HFF-Myc (cell line): ENCODE measurements around the gene CCDC57.

ENCODE experiments used
- DNase-seq: peaks from one replicate; pipeline ENCODE4 v3.0.0-alpha.2; 2011; ENCODE audit warnings: low read depth; ENCODE audit errors: extremely low read depth
- H3K4me3 ChIP-seq: replicated peaks from 2 replicates; pipeline ENCODE4 v1.5.1; 2011; ENCODE audit warnings: low read depth, mild to moderate bottlenecking, control low read depth, low read length
- TF ChIP-seq, protein P1 (sequence below): IDR thresholded peaks from 2 replicates; pipeline ENCODE4 v1.5.1; 2012; ENCODE audit warnings: mild to moderate bottlenecking, low read depth, low read length, control low read depth; ENCODE audit errors: missing control alignments

CCDC57 gene

DNA sequence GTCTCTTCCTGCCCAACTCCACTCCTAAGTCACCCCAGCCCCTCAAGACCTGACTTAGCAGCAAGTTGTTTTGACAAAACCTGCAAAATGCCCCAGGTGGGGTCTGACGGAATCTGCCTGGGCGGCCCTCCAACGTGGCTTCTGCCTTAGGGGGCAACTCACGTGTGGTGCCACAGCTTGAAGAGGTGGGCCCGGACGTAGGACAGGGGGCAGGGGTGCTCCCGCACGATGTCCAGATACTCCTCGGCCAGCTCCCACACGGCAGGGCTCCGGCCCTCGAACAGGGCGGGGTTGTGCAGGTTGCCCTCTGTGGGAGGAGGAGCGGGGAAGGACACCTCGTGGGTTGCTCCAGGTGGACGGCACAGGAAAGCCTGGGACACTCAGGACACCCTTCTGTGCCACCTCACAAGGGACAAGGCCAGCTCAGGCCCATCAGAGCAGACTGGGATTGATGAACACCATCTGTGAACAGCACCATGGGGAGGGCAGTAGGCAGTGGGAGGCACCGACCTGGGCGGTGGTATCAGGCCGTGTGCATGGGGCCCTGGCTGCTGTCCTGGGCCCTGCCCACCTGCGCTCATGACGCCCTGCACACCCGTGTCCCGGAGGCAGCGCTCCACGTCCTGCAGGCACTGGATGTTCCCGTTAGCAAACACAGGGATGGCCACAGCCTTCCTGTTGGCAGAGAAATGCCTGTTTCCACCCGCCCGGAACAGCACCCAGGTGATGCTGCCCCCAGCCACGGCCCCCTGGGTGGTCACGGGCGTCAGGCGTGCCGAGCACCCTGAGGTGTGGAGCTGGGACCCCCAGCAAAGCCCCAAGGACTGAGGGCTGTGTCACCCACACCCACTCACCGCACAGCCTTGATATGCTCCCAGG, 151.4 kb downstream of the CCDC57 start:
- TF ChIP-seq, protein P1, sequence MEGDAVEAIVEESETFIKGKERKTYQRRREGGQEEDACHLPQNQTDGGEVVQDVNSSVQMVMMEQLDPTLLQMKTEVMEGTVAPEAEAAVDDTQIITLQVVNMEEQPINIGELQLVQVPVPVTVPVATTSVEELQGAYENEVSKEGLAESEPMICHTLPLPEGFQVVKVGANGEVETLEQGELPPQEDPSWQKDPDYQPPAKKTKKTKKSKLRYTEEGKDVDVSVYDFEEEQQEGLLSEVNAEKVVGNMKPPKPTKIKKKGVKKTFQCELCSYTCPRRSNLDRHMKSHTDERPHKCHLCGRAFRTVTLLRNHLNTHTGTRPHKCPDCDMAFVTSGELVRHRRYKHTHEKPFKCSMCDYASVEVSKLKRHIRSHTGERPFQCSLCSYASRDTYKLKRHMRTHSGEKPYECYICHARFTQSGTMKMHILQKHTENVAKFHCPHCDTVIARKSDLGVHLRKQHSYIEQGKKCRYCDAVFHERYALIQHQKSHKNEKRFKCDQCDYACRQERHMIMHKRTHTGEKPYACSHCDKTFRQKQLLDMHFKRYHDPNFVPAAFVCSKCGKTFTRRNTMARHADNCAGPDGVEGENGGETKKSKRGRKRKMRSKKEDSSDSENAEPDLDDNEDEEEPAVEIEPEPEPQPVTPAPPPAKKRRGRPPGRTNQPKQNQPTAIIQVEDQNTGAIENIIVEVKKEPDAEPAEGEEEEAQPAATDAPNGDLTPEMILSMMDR = no peak
- no peak overlapping the region for H3K4me3 ChIP-seq
- DNase-seq = no peak

DNA sequence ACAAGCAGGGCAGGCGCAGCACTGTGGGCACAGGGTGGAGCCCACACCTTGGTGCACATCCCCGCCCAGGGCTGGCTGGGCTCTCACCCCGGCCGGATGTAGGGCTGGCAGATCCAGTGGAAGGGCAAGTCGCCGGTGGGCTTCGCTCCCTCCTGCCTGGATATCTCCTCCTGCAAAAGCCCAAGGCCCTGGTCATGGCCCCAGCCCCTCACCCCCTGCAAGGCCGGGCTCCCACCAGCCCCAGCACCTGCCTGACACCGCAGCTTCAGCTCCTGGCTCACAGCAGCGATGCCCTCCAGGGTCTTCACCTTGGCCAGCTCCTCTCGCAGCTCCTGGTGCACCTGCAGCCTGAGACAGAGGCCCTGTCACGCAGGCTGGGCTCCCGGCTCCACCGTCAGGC, 152.0 kb downstream of the CCDC57 start:
- DNase-seq = no peak
- no peak overlapping the region for H3K4me3 ChIP-seq
- TF ChIP-seq, protein P1 = no peak

DNA sequence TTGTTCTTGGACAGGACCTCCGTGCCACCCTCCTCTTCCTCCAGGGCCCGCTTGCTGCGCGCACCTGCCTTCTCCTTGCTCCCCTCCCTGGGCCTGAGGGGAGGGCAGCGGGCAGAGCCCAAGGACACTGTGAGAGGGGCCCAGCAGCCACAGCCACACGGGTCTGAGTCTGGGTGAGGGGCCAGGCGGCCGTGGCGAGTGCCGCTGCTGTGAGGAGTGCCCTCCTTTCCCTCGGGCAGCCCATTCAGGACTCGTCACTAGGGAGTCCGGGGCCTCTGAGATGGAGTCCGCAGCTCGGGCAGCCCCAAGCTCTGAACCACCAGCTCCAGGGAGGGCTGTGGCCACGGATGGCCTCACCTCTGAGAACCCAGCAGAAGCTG, 152.7 kb downstream of the CCDC57 start:
- TF ChIP-seq, protein P1 = no peak
- H3K4me3 ChIP-seq = no peak overlapping the region
- DNase-seq = no peak

DNA sequence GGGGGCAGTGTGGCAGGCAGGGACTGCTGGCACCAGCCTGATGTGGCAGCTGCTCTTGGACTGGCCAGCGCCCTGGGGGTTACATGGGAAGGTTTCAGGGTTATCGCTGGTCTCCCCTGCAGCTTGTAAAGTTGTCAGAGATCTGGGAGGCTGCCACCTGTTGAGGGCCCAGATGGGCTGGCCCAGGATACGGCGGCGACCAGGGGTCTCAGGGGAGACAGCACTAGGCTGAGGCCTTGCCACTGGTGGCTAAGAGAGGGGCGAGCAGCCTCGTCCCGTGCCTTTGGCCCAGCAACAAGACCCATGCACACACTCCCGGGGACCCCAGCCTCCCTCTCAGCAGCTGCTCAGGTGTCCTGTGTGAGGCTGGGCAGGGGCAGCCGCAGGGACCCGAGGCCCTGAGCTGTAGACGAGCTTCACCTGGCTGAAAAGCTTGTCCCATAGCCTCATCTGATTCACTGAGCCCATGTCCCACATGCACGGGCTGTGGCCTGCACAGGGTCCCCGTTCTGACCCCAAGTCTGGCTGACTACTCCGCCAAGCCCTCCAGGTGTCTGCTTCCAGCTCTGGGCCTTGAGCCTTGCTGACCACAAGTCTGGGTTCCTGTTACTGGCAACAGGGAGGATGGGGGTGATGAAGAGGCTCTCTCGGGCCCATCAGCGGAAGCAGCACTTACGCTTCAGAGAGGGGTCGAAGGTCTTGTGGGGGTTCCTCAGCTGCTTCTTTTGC, 153.2 kb downstream of the CCDC57 start:
- no peak overlapping the region for H3K4me3 ChIP-seq
- no peak for DNase-seq
- TF ChIP-seq, protein P1 = no peak

DNA sequence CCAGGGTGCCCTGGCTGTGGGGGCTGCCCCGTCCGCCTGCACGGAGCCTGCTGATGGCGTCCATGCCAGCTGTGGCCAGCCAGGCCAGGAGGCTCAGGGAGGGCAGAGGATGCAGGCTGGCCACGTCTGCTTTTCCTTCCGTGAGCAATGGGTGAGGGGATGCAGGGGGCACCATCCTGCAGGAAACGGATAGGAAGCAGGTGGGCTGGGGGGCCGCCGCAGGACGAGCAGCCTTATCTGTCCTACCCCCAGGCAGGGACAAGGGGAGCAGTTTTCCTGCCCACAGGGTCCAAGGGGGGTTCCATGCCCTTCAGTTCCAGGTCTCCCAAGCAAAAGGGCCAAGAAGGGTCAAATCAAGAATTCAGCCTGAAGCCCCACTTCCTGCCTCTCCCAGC, 153.8 kb downstream of the CCDC57 start:
- no peak for DNase-seq
- no peak overlapping the region for H3K4me3 ChIP-seq
- TF ChIP-seq, protein P1 = no peak

DNA sequence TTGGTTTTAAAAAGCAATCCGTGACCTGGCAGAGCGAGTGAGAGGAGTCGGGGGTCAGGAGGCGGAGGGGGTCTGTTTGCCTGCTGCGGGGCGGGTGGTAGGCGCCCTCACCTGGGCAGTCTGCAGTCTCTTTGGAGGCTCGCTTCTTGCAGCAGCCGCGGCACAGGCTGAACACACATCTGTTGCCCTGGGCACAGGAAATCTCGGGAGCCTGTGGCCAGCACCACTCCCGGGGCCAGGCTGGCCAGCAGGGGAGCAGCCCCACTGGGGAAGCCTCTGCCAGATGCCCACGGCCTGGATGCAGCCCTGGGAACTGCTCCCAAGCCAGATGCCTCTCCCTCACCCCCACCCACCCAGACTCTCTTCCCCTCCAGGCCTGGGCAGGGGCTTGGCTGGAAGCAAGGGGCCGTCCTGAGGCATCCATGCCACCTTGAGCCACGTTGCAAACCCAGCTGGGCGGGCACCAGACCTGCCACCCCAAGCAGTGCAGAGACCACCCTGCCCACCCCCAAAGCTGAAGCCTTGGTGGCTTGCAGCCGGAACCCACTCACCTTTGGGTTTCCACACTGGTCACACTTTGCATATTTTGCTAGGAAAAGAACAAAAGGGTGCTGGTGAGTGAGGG, 154.3 kb downstream of the CCDC57 start:
- no peak overlapping the region for H3K4me3 ChIP-seq
- TF ChIP-seq, protein P1 = no peak
- DNase-seq = no peak
